Panc1 (cell line): ENCODE results near the gene FTO. TPM values are rescaled to one million over a fixed set of nuclear protein-coding genes. Genes with fewer than 3 reads are reported as not detected.
A peak's percentile ranks its signal among the peaks of the same experiment; 100 is the strongest.

Source experiments
- ATAC-seq: fragments of 200-7000 bp; cut with Tn5 transposase; 2 replicates; pipeline ENCODE4 v1.9.1; 2020; ENCODE audit warnings: mild to moderate bottlenecking, moderate library complexity
- BruUV-seq: library from RNA; stranded (reverse); fragments of 400-500 nt; replicated peaks from 2 replicates; lab custom pipeline; 2021; lab: Mats Ljungman, UMichigan
- CTCF ChIA-PET: fragments of 300-600 bp; sonication (Branson Sonifier 250); formaldehyde crosslinking; loops from one replicate; lab custom pipeline; 2022; ENCODE audit warnings: antibody characterized with exemption; lab: Charles Lee
- POLR2A ChIA-PET: fragments of 300-600 bp; sonication (Branson Sonifier 250); formaldehyde crosslinking; loops from one replicate; lab custom pipeline; 2022; ENCODE audit warnings: antibody characterized with exemption; lab: Charles Lee
- DNase-seq: peaks from one replicate; pipeline ENCODE4 v3.0.0-alpha.2; 2010; ENCODE audit warnings: low read depth, low spot score
- H3K27ac ChIP-seq: 2 replicates; pipeline ENCODE4 v1.5.1; 2011; ENCODE audit warnings: mild to moderate bottlenecking, low read length, inconsistent platforms
- H3K27me3 ChIP-seq: fragments of 200-500 bp; sonication (Bioruptor generic); 2 replicates; pipeline ENCODE4 v1.6.0; 2014; ENCODE audit warnings: low read length, inconsistent platforms; ENCODE audit not compliant: control insufficient read depth, insufficient read depth
- H3K36me3 ChIP-seq: fragments of 200-500 bp; sonication (Bioruptor generic); 2 replicates; pipeline ENCODE4 v1.5.1; 2014; ENCODE audit warnings: inconsistent platforms, mild to moderate bottlenecking, low read length, moderate library complexity; ENCODE audit not compliant: control insufficient read depth, insufficient read depth
- H3K4me1 ChIP-seq: 2 replicates; pipeline ENCODE4 v1.5.1; 2011; ENCODE audit warnings: inconsistent platforms, mild to moderate bottlenecking, low read length, moderate library complexity; ENCODE audit not compliant: control insufficient read depth, insufficient read depth
- H3K4me3 ChIP-seq, 2 experiments: 2 replicates each; pipeline ENCODE4 v1.5.1; 2011 to 2012; ENCODE audit warnings: low read depth in 2 of 2, low read length in 2 of 2, mild to moderate bottlenecking in 2 of 2, inconsistent platforms in 1 of 2, moderate library complexity in 1 of 2
- H3K9me3 ChIP-seq: fragments of 200-500 bp; sonication (Bioruptor generic); 2 replicates; pipeline ENCODE4 v1.5.1; 2014; ENCODE audit warnings: low read depth, mild to moderate bottlenecking, inconsistent platforms, low read length, moderate library complexity; ENCODE audit not compliant: control insufficient read depth, insufficient read depth
- CTCF ChIP-seq: fragments of 450-650 bp; IDR thresholded peaks from 2 replicates; pipeline ENCODE4 v1.5.1; 2017; ENCODE audit warnings: mild to moderate bottlenecking
- POLR2AphosphoS5 ChIP-seq: IDR thresholded peaks from 2 replicates; pipeline ENCODE4 v1.6.1; 2012; ENCODE audit warnings: mild to moderate bottlenecking, low read depth, low read length, moderate library complexity
- REST ChIP-seq, 2 experiments: IDR thresholded peaks; 2 replicates each; pipeline ENCODE4 v1.6.1; 2011 to 2012; ENCODE audit warnings: low read depth in 2 of 2, control low read depth in 1 of 2, low read length in 1 of 2, mild to moderate bottlenecking in 1 of 2, moderate library complexity in 1 of 2; ENCODE audit not compliant: insufficient read depth in 1 of 2
- SIN3A ChIP-seq: IDR thresholded peaks from 2 replicates; pipeline ENCODE4 v1.6.1; 2012; ENCODE audit warnings: low read depth, mild to moderate bottlenecking, low read length, moderate library complexity, borderline replicate concordance; ENCODE audit not compliant: insufficient read depth
- TCF7L2 ChIP-seq: IDR thresholded peaks from 2 replicates; pipeline ENCODE4 v1.6.1; 2011; ENCODE audit warnings: mild to moderate bottlenecking, low read depth, low read length, inconsistent platforms
- in situ Hi-C: cut with HindIII; loops from 2 replicates; pipeline ENCODE4 v1.10.0; 2016; ENCODE audit warnings: low sequenced_read_pairs, low pct_unique_long_range_greater_than_20kb
- intact Hi-C: fragments of 100-400 bp; cut with micrococcal nuclease; formaldehyde crosslinking; loops from one replicate; pipeline ENCODE4 v1.10.0; 2022; ENCODE audit not compliant: unreplicated experiment
- total RNA-seq: library from RNA; stranded (reverse); gene quantifications from one replicate; pipeline ENCODE4 v1.2.1, GENCODE V29; 2021; ENCODE audit not compliant: unreplicated experiment

Gene FTO
- total RNA-seq, 1 experiment from 2014 or later: 38.2 TPM

GRCh38 chr16:53769787-53770186 is 65.8 kb downstream of the FTO start:
- ATAC-seq (no peak), DNase-seq (no peak)
- Histone ChIP-seq H3K9me3 (no peaks in the 10 kb centered on the region), H3K27me3 (no peaks in the 10 kb centered on the region), H3K27ac (peak overlapping the region; percentile 89), H3K36me3 (no peaks in the 10 kb centered on the region), H3K4me1 (peaks cover 59% of the 10 kb centered on the region), H3K4me3 (no peak overlapping the region)
- in situ Hi-C loops (no loop called here), intact Hi-C loops (loop anchor here (5.0 to 10.0 kb wide), 3 partner anchors 77 to 515 kb away; partner anchors contain the start of gene IRX3)
- TF ChIP-seq TCF7L2 (no peak), REST (IDR thresholded peaks at IDR 0.05; ENCODE audit: insufficient read depth in 1 of 2, low read depth in 2 of 2, low read length in 1 of 2) (no peak), POLR2AphosphoS5 (no peak), CTCF (no peak), SIN3A (no peak)
- POLR2A ChIA-PET: no interaction called here
- CTCF ChIA-PET: interaction anchor here (0.8 kb wide), 1 partner anchor 26 kb away, joined by 4 read pairs; no protein-coding TSS in a partner anchor
- BruUV-seq: no TSS peak

DNA sequence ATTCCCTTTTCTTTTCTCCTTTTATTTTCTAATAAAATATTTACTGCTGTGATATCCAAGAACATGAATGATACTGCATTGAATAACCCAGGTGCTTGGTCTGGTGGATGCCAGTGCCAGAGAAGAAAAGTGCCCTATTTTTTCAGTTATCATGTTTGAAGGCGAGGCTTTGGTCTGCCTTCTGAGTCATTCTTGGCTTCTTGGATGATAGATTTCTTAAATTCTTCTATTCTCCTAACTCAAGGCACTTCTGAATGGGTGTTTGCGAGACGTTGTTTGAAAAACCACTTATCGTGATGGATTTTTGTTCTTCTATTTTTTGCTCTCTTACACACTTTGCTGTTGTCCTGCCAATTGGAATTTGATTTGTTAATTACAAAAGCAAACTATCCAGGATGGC is 66.7 kb downstream of the FTO start:
- DNase-seq (no peak), ATAC-seq (no peak)
- Histone ChIP-seq H3K9me3 (no peaks in the 10 kb centered on the region), H3K27ac (peak overlapping the region; percentile 89), H3K4me1 (peaks cover 67% of the 10 kb centered on the region), H3K4me3 (no peak overlapping the region), H3K36me3 (no peaks in the 10 kb centered on the region), H3K27me3 (no peaks in the 10 kb centered on the region)
- in situ Hi-C loops (no loop called here), intact Hi-C loops (loop anchor here (5.0 to 10.0 kb wide), 3 partner anchors 78 to 514 kb away; partner anchors contain the start of gene IRX3)
- ChIA-PET CTCF (no interaction called here), POLR2A (no interaction called here)
- BruUV-seq: no TSS peak
- no peak for TF ChIP-seq SIN3A
- no peak for TF ChIP-seq CTCF
- TF ChIP-seq REST (IDR thresholded peaks at IDR 0.05; ENCODE audit: insufficient read depth in 1 of 2, low read depth in 2 of 2, low read length in 1 of 2): no peak
- TF ChIP-seq TCF7L2: no peak
- no peak for TF ChIP-seq POLR2AphosphoS5
